NOMO-1 treated with DMSO at 0.1 percent for 48 hours (cell line): ENCODE measurements around the gene IGLL1.
A peak's percentile ranks its signal among the peaks of the same experiment; 100 is the strongest.
"Not testable (repeated sequence)": the region's sequence is repeated elsewhere in the genome, so short reads cannot be mapped to it uniquely, and the experiment has no call there.

Source experiments
- DNase-seq: peaks from one replicate; lab custom pipeline; 2025; ENCODE audit not compliant: unreplicated experiment; lab: John Stamatoyannopoulos, UW

Gene IGLL1

DNA sequence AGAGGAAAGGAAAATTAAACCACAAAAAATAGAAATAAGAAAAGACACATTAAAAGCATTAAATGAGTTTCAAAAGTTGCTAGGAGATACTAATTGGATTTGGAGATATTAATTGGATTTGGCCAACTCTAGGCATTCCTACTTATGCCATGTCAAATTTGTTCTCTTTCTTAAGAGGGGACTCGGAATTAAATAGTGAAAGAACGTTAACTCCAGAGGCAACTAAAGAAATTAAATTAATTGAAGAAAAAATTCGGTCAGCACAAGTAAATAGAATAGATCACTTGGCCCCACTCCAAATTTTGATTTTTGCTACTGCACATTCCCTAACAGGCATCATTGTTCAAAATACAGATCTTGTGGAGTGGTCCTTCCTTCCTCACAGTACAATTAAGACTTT is 37.7 kb downstream of the IGLL1 start:
- DNase-seq = not testable (repeated sequence)

DNA sequence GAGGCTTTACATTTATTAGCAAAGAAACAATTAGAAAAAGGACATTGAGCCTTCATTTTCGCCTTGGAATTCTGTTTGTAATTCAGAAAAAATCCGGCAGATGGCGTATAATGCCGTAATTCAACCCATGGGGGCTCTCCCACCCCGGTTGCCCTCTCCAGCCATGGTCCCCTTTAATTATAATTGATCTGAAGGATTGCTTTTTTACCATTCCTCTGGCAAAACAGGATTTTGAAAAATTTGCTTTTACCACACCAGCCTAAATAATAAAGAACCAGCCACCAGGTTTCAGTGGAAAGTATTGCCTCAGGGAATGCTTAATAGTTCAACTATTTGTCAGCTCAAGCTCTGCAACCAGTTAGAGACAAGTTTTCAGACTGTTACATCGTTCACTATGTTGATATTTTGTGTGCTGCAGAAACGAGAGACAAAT is 38.2 kb downstream of the IGLL1 start:
- not testable (repeated sequence) for DNase-seq

DNA sequence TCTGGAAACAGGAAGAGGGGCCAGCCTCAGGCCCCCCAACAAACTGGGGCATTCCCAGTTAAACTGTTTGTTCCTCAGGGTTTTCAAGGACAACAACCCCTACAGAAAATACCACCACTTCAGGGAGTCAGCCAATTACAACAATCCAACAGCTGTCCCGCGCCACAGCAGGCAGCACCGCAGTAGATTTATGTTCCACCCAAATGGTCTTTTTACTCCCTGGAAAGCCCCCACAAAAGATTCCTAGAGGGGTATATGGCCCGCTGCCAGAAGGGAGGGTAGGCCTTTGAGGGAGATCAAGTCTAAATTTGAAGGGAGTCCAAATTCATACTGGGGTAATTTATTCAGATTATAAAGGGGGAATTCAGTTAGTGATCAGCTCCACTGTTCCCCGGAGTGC is 39.3 kb downstream of the IGLL1 start:
- not testable (repeated sequence) for DNase-seq

DNA sequence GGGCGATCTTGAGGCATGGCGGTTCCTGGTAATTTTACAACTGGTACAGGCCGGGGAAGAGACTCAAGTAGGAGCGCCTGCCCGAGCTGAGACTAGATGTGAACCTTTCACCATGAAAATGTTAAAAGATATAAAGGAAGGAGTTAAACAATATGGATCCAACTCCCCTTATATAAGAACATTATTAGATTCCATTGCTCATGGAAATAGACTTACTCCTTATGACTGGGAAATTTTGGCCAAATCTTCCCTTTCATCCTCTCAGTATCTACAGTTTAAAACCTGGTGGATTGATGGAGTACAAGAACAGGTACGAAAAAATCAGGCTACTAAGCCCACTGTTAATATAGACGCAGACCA is 40.3 kb downstream of the IGLL1 start:
- DNase-seq = not testable (repeated sequence)

DNA sequence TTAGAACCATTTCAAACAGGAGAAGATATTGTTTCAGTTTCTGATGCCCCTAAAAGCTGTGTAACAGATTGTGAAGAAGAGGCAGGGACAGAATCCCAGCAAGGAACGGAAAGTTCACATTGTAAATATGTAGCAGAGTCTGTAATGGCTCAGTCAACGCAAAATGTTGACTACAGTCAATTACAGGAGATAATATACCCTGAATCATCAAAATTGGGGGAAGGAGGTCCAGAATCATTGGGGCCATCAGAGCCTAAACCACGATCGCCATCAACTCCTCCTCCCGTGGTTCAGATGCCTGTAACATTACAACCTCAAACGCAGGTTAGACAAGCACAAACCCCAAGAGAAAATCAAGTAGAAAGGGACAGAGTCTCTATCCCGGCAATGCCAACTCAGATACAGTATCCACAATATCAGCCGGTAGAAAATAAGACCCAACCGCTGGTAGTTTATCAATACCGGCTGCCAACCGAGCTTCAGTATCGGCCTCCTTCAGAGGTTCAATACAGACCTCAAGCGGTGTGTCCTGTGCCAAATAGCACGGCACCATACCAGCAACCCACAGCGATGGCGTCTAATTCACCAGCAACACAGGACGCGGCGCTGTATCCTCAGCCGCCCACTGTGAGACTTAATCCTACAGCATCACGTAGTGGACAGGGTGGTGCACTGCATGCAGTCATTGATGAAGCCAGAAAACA is 40.8 kb downstream of the IGLL1 start:
- peak; percentile 80 for DNase-seq

DNA sequence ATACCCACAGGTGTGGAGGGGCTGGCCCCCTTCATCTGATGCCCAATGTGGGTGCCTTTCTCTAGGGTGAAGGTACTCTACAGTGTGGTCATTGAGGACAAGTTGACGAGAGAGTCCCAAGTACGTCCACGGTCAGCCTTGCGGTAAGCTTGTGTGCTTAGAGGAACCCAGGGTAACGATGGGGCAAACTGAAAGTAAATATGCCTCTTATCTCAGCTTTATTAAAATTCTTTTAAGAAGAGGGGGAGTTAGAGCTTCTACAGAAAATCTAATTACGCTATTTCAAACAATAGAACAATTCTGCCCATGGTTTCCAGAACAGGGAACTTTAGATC is 41.4 kb downstream of the IGLL1 start:
- not testable (repeated sequence) for DNase-seq

DNA sequence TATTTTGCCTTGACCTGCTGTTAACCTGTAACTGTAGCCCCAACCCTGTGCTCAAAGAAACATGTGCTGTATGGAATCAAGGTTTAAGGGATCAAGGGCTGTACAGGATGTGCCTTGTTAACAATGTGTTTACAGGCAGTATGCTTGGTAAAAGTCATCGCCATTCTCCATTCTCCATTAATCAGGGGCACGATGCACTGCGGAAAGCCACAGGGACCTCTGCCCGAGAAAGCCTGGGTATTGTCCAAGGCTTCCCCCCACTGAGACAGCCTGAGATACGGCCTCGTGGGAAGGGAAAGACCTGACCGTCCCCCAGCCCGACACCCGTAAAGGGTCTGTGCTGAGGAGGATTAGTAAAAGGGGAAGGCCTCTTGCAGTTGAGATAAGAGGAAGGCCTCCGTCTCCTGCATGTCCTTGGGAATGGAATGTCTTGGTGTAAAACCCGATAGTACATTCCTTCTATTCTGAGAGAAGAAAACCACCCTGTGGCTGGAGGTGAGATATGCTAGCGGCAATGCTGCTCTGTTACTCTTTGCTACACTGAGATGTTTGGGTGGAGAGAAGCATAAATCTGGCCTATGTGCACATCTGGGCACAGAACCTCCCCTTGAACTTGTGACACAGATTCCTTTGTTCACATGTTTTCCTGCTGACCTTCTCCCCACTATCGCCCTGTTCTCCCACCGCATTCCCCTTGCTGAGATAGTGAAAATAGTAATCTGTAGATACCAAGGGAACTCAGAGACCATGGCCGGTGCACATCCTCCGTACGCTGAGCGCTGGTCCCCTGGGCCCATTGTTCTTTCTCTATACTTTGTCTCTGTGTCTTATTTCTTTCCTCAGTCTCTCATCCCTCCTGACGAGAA is 42.0 kb downstream of the IGLL1 start:
- not testable (repeated sequence) for DNase-seq

DNA sequence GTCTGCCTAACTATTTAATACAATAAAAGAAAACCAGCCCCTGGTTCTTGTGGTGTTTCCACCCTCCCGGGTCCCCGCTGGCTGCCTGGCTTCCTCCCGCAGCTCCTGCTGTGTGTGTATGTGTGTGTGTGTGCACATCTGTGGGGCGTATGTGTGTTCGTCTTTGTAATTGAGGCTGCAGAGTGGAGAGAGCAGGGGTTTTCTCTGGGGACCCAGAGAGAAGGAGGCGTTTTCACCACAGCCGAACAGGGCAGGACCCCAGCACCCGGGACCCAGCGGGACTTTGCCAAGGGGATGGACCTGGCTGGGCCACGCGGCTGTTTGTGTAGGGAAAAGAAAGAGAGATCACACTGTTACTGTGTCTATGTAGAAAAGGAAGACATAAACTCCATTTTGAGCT is 42.7 kb downstream of the IGLL1 start:
- no peak for DNase-seq

DNA sequence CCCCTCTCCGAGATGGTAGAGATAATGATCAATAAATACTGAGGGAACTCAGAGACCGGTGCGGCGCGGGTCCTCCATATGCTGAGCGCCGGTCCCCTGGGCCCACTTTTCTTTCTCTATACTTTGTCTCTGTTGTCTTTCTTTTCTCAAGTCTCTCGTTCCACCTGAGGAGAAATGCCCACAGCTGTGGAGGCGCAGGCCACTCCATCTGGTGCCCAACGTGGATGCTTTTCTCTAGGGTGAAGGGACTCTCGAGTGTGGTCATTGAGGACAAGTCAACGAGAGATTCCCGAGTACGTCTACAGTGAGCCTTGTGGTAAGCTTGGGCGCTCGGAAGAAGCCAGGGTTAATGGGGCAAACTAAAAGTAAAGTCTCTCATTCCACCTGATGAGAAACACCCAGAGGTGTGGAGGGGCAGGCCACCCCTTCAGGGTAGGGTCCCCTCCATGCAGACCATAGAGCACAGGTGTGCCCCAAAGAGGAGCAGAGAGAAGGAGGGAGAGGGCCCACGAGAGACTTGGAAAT is 43.2 kb downstream of the IGLL1 start:
- no peak for DNase-seq

DNA sequence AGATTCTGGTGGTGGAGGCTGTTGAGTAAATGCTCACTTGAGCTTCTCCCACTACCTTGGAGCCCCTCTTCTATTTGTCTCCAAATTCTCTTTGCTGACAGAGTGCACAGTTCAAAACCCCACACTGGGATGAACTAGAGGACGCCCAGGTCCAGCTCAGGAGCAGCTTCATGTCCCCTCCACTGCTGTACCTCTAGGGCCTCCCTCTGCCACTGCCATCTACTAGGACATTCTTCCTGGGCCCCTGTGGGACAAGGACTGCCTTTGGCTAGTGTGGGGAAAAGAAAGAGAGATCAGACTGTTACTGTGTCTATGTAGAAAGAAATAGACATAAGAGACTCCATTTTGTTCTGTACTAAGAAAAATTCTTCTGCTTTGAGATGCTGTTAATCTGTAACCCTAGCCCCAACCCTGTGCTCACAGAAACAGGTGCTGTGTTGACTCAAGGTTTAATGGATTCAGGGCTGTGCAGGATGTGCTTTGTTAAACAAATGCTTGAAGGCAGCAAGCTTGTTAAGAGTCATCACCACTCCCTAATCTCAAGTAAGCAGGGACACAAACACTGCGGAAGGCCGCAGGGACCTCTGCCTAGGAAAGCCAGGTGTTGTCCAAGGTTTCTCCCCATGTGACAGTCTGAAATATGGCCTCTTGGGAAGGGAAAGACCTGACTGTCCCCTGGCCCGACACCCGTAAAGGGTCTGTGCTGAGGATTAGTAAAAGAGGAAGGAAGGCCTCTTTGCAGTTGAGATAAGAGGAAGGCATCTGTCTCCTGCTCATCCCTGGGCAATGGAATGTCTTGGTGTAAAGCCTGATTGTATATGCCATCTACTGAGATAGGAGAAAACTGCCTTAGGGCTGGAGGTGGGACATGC is 44.1 kb downstream of the IGLL1 start:
- not testable (repeated sequence) for DNase-seq

DNA sequence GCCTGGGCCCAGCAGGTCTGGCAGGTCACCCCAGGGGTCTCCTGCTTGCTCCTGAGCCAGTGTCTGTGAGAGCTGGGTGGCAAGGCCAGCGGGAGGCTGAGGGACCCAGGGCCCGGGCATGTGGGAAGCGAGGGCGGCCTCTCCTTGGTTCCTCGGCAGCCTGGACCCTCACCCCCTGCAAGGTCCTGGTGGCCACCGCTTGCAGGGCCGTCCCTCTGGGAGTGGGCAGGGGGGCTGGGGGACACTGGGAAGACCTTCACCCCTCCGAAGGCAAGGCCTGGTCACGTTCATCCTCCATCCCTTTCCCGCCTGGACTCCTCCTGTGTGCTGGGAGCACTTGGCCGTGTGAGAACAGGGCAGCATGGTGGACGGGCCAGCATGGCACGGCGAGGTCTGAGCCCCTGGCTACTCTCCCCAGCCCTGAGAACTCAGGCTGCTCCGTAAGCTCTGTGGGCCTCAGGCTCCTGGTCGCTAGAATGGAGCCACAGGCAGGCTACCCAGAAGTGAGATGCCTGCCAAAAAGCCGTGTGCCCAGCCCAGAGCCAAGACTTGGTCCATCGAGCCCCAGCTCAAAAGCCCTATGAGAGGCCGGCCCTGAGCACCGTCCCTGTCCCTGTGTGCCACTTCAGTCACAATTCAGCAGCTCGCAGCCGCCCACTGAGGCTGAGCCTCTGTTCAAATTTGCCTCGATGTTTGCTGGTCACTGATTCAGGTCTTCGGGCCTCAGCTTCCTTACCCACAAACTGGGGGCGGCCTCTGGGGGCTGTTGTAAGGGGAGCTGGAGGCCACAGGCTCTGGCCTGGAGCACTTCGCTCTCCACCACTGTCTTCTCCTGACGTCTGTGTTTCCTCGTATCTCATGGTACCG is 45.0 kb downstream of the IGLL1 start:
- DNase-seq = no peak

DNA sequence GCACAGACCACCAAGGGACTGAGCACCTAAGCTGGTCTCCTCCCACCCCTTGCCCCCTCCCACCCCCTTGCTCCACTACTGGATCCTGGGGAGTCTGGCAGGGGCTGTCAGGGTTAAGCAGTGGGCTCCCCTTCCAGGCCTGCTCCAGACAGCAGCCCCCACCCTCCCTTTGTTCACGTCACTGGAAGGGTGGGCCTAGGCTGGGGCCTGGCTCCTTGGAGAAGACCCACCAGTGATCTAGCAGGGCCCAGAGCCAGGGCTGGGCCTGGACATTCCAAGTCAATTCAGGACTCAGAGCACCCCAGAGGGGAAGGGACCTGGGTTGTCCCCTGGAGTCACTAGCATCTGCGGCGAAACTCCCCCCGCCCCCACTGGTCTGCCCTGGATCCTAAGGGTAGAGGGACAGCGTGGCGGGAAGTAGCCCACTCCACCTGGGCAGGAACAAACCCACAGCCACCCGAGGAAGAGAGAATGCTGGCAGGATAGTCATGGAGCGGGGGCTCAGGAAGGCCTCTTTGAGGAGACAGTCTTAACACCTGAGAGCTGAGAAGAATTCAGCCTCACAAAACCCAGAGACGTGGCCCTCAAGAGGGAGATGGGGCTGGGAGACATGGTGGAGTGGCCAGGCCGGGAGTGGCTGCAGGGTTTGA is 45.8 kb downstream of the IGLL1 start:
- no peak for DNase-seq

DNA sequence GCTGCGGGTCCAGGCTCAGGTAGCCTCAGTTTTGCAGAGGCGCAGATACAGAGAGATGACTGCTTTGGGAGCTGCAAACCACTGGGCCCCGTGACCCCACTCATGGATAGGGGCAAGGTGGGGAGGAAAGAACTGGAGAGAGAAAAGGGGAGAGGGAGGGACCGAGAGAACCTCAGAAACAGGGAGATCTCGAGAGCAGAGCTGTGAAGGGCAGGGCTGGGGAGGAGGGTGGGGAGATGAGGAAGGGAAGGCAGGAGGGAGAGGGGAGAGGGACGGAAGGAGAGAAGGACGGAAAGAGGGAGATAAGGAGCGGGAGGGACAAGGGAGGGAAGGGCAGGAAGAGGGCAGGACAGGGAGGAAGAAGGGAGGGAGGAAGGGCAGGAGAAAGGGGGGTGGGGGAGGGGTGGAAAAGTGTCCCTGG is 46.3 kb downstream of the IGLL1 start:
- DNase-seq = no peak

DNA sequence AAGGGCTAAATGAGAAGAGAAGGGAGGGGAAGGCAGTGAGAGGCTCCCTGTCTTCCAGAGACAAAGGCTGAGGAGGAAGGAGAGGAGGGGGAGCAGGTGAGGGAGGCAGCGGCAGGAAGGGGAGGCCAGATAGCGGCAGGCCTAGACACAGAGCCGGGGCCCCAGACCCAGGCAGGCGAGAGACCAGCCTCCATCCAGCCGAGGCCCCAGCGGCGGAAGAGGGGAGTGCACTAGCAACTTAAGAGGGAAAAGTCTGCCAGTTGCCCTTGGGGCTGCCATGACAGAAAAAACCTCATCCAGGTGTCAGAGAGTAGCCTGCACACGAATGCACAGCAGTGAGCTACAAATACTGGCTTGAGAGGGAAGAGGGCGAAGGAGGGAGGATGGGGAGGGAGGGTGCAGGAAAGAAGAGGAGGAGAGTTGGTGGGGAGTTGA is 46.7 kb downstream of the IGLL1 start:
- DNase-seq = no peak

DNA sequence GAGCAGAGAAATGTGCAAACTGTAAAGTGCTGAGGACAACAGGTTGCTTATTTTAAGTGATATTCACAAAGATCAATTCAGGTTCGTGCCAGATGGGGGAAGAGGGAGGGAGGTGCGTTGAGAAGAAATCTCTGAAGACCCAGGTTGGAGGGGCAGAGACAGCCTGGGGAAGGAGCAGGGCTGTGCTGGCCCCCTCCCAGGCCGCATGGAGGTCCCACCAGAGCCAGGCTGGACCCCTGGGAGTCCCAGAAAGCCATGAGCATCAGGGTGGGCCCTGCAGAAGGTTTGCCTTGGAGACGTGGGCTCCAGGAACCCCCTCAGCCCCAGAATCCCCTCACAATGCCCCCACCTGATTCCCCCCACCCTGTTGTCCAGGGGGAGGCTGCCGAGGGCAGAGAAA is 47.4 kb downstream of the IGLL1 start:
- DNase-seq = no peak

DNA sequence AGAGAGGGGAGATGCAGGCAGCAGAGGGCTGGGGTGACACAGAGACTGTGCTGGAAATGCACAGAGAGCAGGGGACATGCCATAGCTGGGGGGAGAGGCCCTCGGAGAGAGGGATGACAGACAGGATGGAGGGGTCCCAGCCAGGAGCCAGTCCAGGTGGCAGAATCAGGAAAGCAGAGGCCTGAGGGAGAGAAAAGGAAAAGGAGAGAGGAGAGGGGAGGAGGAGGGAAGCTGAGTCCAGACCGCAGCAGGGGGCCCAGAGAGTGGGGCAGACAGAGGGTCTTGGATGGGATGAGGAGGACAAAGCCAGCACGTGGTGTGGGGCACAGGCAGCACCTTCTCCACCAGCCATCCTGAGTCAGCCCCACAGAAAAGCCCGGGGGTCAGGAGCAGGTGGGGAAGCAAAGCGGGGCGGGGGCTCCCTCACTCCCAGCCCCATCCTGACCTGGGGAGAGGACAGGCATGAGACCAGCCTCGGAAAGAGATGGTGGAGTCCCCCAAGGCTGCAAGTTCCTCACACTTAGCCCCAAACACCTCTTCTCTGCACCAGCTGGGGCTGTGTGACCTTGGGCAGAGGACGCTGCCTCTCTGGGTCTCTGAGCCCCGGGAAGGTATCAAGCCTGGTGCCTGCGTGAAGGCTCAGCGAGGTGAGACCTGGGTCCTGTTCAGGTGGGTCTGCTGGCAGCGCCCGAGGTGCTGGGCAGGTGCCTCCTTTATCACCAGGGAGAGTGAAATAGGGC is 48.0 kb downstream of the IGLL1 start:
- DNase-seq = no peak

DNA sequence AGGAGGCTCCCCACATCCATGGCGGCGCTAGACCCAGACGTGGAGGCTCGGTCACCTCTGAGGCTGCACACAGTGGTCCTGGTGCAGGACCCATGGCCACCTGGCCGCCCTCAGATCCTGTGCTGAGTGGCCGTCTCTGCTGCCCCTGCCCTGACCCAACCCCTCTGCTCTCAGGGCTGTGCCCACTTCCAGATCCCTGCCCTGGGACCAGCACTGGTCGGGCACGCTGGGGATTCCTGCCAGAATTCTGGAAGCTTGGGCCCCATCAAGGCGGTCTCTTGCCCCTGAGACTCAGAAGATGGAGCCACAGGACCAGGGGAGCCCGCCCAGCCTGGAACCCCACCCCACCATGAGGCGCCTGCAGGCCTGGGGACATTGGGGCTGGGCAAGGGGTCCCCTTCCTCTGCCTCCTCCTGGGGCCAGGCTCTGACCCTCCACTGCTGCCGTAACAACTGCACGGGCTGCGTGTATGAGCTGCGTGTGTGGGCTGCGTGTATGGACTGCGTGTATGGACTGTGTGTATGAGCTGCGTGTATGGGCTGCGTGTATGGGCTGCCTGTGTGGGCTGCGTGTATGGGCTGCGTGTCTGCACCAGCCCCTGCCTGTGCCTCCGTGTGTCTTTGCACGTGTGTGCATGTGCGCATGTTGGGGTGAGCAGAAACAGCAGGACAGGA is 48.7 kb downstream of the IGLL1 start:
- no peak for DNase-seq

DNA sequence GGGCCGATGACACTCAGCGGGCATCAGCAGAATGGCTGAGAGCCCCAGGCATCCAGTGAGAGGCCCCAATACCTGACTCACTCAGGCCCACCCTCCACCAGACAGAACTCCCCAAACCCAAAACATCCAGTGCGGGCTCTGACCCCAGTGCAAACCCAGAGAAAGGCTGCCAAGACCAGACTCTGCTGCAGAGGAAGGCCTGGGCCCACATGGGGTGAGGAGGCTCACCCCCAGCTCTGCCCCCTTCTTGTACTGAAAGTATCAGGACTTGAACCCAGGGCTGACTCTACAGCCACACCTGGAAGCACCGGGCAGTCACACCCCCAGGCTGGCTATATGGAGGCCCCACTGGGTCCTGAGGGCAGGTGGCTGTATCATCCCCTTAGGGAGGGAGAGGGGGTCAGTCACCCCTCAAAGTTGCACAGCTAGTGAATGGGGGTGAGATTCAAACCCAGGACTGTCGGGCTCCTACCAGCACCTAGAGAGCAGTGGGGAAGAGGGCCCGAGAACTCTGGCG is 49.3 kb downstream of the IGLL1 start:
- DNase-seq = no peak
